HTERT RPE-1 (cell line): ENCODE results near the gene CASP4.
"Not testable (repeated sequence)": the region's sequence is repeated elsewhere in the genome, so short reads cannot be mapped to it uniquely, and the experiment has no call there.

ENCODE experiments used
- in situ Hi-C: fragments of 300-500 bp; cut with MboI; formaldehyde crosslinking; loops from 4 replicates; pipeline ENCODE4 v1.14.3; 2020; ENCODE audit warnings: low sequenced_read_pairs

CASP4 gene

GRCh38 chr11:104957280-104957679 is 11.1 kb downstream of the CASP4 start:
- in situ Hi-C loops, result no loop called here

GRCh38 chr11:104956528-104956927 is 11.8 kb downstream of the CASP4 start:
- in situ Hi-C loops, result no loop called here

GRCh38 chr11:104946907-104947306 is 21.5 kb downstream of the CASP4 start:
- in situ Hi-C loops, result no loop called here

GRCh38 chr11:104944076-104944475 is 24.3 kb downstream of the CASP4 start:
- in situ Hi-C loops, result no loop called here

- in situ Hi-C loops, result no loop called here
Observed at GRCh38 chr11:104943561-104943960, 24.8 kb downstream of the CASP4 start.

GRCh38 chr11:104934594-104934993 is 33.8 kb downstream of the CASP4 start:
- in situ Hi-C loops, result no loop called here

- in situ Hi-C loops, result not testable (repeated sequence)
Observed at GRCh38 chr11:104934073-104934472, 34.3 kb downstream of the CASP4 start.

GRCh38 chr11:104928811-104929210 is 39.6 kb downstream of the CASP4 start:
- in situ Hi-C loops, result no loop called here

GRCh38 chr11:104926771-104927611 is 41.4 kb downstream of the CASP4 start:
- in situ Hi-C loops, result no loop called here

GRCh38 chr11:104925850-104926249 is 42.5 kb downstream of the CASP4 start:
- in situ Hi-C loops, result no loop called here

GRCh38 chr11:104918113-104918824 is 50.1 kb downstream of the CASP4 start:
- in situ Hi-C loops, result no loop called here

GRCh38 chr11:104917271-104918112 is 50.9 kb downstream of the CASP4 start:
- in situ Hi-C loops, result no loop called here

- in situ Hi-C loops, result no loop called here
Observed at GRCh38 chr11:104916442-104916841, 51.9 kb downstream of the CASP4 start.

- in situ Hi-C loops, result no loop called here
Observed at GRCh38 chr11:104912102-104912501, 56.3 kb downstream of the CASP4 start.

- in situ Hi-C loops, result no loop called here
Observed at GRCh38 chr11:104908186-104908531, 60.2 kb downstream of the CASP4 start.

GRCh38 chr11:104907521-104908185 is 60.7 kb downstream of the CASP4 start:
- in situ Hi-C loops, result no loop called here

- in situ Hi-C loops, result no loop called here
Observed at GRCh38 chr11:104905271-104905670, 63.1 kb downstream of the CASP4 start.

GRCh38 chr11:104899226-104899625 is 69.1 kb downstream of the CASP4 start:
- in situ Hi-C loops, result no loop called here

GRCh38 chr11:104898685-104899013 is 69.7 kb downstream of the CASP4 start:
- in situ Hi-C loops, result no loop called here

GRCh38 chr11:104897891-104898684 is 70.3 kb downstream of the CASP4 start, which contains the start of gene CASP12:
Gene CASP12, minus strand, starts transcription at chr11:104898460.
- in situ Hi-C loops, result no loop called here
